Upper lobe of left lung (tissue), 4 donors: ENCODE measurements around the gene ARHGAP12.

Experiments
- CTCF ChIP-seq, 6 experiments: fragments of 450-650 bp in 4 of 6; fragments of 200-600 bp in 2 of 6; sonication (generic) in 2 of 6; IDR thresholded peaks; one replicate each; pipeline ENCODE4 v1.5.1; 2016 to 2019; ENCODE audit warnings: antibody characterized with exemption in 6 of 6
- EP300 ChIP-seq, 4 donors: sonication (generic); formaldehyde crosslinking; IDR thresholded peaks; one replicate each; pipeline ENCODE4 v1.5.1; 2017; ENCODE audit warnings: antibody characterized with exemption in 4 of 4, control low read depth in 2 of 4
- POLR2A ChIP-seq, 4 donors: fragments of 450-650 bp; IDR thresholded peaks; one replicate each; pipeline ENCODE4 v1.5.1; 2016 to 2017; ENCODE audit warnings: antibody characterized with exemption in 4 of 4, mild to moderate bottlenecking in 2 of 4
- POLR2AphosphoS5 ChIP-seq, 2 donors: sonication (generic); formaldehyde crosslinking; IDR thresholded peaks; one replicate each; pipeline ENCODE4 v1.5.1; 2017; ENCODE audit warnings: antibody characterized with exemption in 2 of 2

GRCh38 chr10:31832261-31832660 lies 96.4 kb downstream of the ARHGAP12 start:
- TF ChIP-seq CTCF (IDR thresholded peaks at IDR 0.05), result no peak
- no peak for TF ChIP-seq POLR2AphosphoS5 (IDR thresholded peaks at IDR 0.05)
- TF ChIP-seq POLR2A (IDR thresholded peaks at IDR 0.05), result no peak
- no peak for TF ChIP-seq EP300 (IDR thresholded peaks at IDR 0.05)
